ENCODE results near the gene RAD21L1.

Gene RAD21L1

DNA sequence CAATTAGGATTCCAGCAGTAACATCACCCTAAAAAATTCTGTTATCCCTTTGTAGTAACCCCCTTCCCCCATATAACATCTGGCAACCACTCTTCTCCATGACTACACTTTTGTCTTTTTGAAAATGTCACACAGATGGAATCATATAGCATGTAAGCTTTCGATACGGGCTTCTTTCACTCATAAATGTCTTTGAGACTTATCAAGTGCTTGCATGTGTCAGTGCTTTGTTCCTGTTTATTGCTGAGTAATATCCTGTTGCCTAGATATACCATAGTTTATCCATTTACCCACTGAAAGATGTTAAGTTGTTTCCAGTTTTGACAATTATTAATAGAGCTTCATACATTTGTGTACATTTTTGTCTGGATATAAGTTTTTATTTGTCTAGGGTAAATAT lies 29.8 kb downstream of the RAD21L1 start:
- no peak overlapping the region for H3K4me3 ChIP-seq (ENCODE audit: low read depth, low read length)
- TF ChIP-seq MYC (IDR thresholded peaks at IDR 0.05; ENCODE audit: low read depth, low read length) (no peak), POLR2A (IDR thresholded peaks at IDR 0.05; ENCODE audit: extremely low read depth, insufficient read length) (no peak), CTCF (IDR thresholded peaks at IDR 0.05; ENCODE audit: low read depth, low read length) (no peak)
- TF ChIP-seq, protein P1, sequence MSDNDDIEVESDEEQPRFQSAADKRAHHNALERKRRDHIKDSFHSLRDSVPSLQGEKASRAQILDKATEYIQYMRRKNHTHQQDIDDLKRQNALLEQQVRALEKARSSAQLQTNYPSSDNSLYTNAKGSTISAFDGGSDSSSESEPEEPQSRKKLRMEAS (IDR thresholded peaks at IDR 0.05; ENCODE audit: low read depth, low read length), result no peak
- no peak for DNase-seq (ENCODE audit: low read depth)

DNA sequence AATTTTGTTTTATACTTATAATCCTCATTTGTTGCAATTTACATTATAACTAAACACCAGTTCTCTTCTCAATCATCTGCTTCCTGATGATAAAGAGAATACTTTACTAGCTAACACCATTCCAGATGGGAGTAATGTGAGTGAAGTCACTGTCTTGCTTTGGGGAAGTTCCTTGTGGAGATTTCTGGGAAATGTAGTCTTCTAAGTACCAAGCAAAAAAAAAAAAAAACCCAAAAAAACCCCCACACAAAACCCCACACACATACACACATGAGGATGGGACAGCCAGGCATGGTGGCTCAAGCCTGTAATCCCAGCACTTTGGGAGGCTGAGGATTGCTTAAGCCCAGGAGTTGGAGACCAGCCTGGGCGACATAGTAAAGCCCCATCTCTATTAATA lies 38.0 kb downstream of the RAD21L1 start:
- no peak overlapping the region for H3K4me3 ChIP-seq (ENCODE audit: low read depth, low read length)
- TF ChIP-seq MYC (IDR thresholded peaks at IDR 0.05; ENCODE audit: low read depth, low read length), result no peak
- TF ChIP-seq POLR2A (IDR thresholded peaks at IDR 0.05; ENCODE audit: extremely low read depth, insufficient read length), result no peak
- TF ChIP-seq CTCF (IDR thresholded peaks at IDR 0.05; ENCODE audit: low read depth, low read length), result no peak
- TF ChIP-seq, protein P1 (IDR thresholded peaks at IDR 0.05; ENCODE audit: low read depth, low read length), result no peak
- no peak for DNase-seq (ENCODE audit: low read depth)

DNA sequence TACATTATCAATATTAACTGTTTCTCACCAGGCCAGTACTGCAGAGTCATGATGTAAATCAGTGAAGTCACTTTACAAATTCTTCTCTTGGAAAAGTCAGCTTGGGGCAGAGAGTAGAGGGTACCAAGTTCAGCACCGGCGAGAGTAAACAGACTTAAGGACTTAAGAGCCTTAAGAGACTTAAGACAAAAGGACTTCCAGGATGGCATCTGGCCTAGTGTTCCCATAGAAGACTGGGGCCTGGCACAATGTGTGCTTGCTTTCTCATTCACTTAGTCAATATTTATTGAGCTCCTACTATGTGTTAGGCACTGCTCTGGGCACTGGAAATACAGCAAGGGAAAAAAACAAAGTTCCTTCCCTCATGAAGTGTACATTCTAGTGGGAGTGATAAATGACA lies 38.9 kb downstream of the RAD21L1 start:
- no peak for DNase-seq (ENCODE audit: low read depth)
- no peak for TF ChIP-seq MYC (IDR thresholded peaks at IDR 0.05; ENCODE audit: low read depth, low read length)
- TF ChIP-seq CTCF (IDR thresholded peaks at IDR 0.05; ENCODE audit: low read depth, low read length), result no peak
- no peak for TF ChIP-seq POLR2A (IDR thresholded peaks at IDR 0.05; ENCODE audit: extremely low read depth, insufficient read length)
- no peak overlapping the region for H3K4me3 ChIP-seq (ENCODE audit: low read depth, low read length)

DNA sequence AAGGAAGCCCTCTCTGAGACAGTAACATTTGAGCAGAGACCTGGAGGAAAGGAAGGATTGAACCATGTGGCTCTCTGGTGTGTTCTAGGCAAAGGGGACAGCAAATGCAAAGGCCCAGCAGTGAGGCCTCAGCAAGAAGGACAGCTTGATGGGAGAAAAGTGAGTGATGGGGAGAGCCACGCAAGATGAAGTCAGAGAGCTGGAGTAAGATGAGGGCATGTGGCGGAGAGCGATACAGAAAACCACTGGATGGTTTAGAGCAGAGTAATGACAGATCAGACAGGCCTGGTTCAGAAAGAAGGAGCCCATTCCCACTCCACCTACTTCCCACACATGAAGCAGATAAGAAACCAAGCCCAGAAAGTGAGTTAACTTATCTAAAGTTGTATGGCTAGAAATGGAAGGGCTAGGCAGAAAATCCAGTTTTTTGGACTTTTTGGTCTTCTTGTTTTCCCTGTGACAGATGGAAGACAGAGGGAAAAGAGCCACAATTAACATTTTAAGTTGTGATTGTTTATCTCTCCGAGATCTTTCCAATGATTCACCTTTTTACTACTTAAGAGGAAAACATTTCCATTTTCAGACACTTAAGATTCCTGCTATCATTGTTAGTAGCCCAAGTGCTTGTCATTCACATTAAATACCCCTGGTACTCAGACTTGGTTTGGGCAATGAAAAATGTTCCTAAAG lies 39.5 kb downstream of the RAD21L1 start:
- H3K4me3 ChIP-seq (ENCODE audit: low read depth, low read length), result peak overlapping the region; percentile 27
- TF ChIP-seq CTCF (IDR thresholded peaks at IDR 0.05; ENCODE audit: low read depth, low read length) (no peak), POLR2A (IDR thresholded peaks at IDR 0.05; ENCODE audit: extremely low read depth, insufficient read length) (no peak), MYC (IDR thresholded peaks at IDR 0.05; ENCODE audit: low read depth, low read length) (no peak)
- TF ChIP-seq, protein P1 (IDR thresholded peaks at IDR 0.05; ENCODE audit: low read depth, low read length), result no peak
- no peak for DNase-seq (ENCODE audit: low read depth)

- H3K4me3 ChIP-seq (ENCODE audit: low read depth, low read length), result peak overlapping the region; percentile 27
- TF ChIP-seq CTCF (IDR thresholded peaks at IDR 0.05; ENCODE audit: low read depth, low read length) (no peak), POLR2A (IDR thresholded peaks at IDR 0.05; ENCODE audit: extremely low read depth, insufficient read length) (no peak), MYC (IDR thresholded peaks at IDR 0.05; ENCODE audit: low read depth, low read length) (no peak)
- TF ChIP-seq, protein P1 (IDR thresholded peaks at IDR 0.05; ENCODE audit: low read depth, low read length), result no peak
- DNase-seq (ENCODE audit: low read depth), result no peak
Observed at GRCh38 chr20:1265916-1266166, 40.0 kb downstream of the RAD21L1 start.
